Erythroblast (primary cell): ENCODE results near the gene CELA3A.
"Not testable (repeated sequence)": the region's sequence is repeated elsewhere in the genome, so short reads cannot be mapped to it uniquely, and the experiment has no call there.

Experiments used
- GATA1 ChIP-seq: IDR thresholded peaks from 2 replicates; pipeline ENCODE4 v1.6.1; 2011; ENCODE audit warnings: low read depth, mild to moderate bottlenecking, control low read depth, low read length, moderate library complexity
- POLR2A ChIP-seq: IDR thresholded peaks from 2 replicates; pipeline ENCODE4 v1.6.1; 2011; ENCODE audit warnings: mild to moderate bottlenecking, low read length

DNA sequence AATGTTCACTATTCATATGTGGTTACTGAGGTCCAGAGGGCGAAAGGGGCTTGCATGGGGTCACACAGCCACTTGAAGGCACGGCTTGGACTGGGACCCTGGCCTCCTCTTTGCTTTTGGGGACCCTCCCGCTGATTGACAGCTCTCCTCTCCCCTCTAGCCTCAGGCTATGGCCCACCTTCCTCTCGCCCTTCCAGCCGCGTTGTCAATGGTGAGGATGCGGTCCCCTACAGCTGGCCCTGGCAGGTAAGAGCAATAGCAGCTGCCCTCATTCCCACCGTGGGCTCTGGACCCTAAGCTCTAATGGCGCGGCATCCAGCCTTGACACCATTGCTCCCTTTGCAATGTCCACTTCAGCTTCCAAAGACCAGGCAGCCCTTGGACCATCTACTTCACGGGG is 23.2 kb upstream of the CELA3A start:
- not testable (repeated sequence) for TF ChIP-seq POLR2A, GATA1
